ENCODE measurements around the gene MYO1G.

DNA sequence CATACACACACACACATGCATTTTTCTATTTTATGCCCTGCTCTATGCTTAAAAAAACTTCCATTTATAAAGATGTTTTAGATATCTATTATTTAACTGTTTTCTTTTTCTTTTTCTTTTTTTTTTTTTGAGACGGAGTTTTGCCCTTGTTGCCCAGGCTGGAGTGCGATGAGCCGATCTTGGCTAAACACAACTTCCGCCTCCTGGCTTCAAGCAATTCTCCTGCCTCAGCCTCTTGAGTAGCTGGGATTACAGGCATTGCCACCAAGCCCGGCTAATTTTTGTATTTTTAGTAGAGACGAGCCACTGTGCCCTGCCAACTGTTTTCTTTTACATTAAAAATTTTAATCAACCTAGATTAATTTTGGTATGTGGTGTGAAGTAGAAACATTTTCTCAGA is 47.9 kb downstream of the MYO1G start:
- no peak for TF ChIP-seq POLR2AphosphoS5 (IDR thresholded peaks at IDR 0.05; ENCODE audit: low read depth)
- TF ChIP-seq CTCF (IDR thresholded peaks at IDR 0.05; ENCODE audit: insufficient read depth, low read length): no peak
- TF ChIP-seq GABPA (IDR thresholded peaks at IDR 0.05; ENCODE audit: low read depth): no peak
- no peak for TF ChIP-seq SPI1 (IDR thresholded peaks at IDR 0.05; ENCODE audit: borderline replicate concordance, low read depth)

Data from HL-60 (cell line).